ENCODE measurements around the gene TENM3. TPM values are rescaled to one million over a fixed set of nuclear protein-coding genes. Genes with fewer than 3 reads are reported as not detected.
"Not testable (repeated sequence)": the region's sequence is repeated elsewhere in the genome, so short reads cannot be mapped to it uniquely, and the experiment has no call there.

The TENM3 gene
- total RNA-seq, 1 donor from 2014 or later = not detected

- H3K4me1 Mint-ChIP-seq (ENCODE audit: low read depth); H3K9me3 Mint-ChIP-seq; DNase-seq (ENCODE audit: low spot score); intact Hi-C loops (cut with micrococcal nuclease); H3K4me3 Mint-ChIP-seq; H3K27ac Mint-ChIP-seq; H3K27me3 Mint-ChIP-seq (ENCODE audit: insufficient read depth); H3K36me3 Mint-ChIP-seq (ENCODE audit: low read depth): not testable (repeated sequence)
These were observed 143.4 kb downstream of the TENM3 start for GRCh38 chr4:182386576-182386975.

GRCh38 chr4:182391111-182391684 lies 148.0 kb downstream of the TENM3 start:
- Mint-ChIP-seq H3K36me3 (ENCODE audit: low read depth) (no peaks in the 10 kb centered on the region), H3K27me3 (ENCODE audit: insufficient read depth) (no peaks in the 10 kb centered on the region), H3K27ac (no peak overlapping the region), H3K9me3 (no peaks in the 10 kb centered on the region), H3K4me3 (no peak overlapping the region), H3K4me1 (ENCODE audit: low read depth) (no peaks in the 10 kb centered on the region)
- intact Hi-C loops (cut with micrococcal nuclease) = no loop called here
- DNase-seq (ENCODE audit: low spot score) = no peak

- peaks cover 2% of the 10 kb centered on the region for H3K27me3 Mint-ChIP-seq (ENCODE audit: insufficient read depth)
- no peak overlapping the region for H3K4me3 Mint-ChIP-seq
- no peak overlapping the region for H3K27ac Mint-ChIP-seq
- H3K9me3 Mint-ChIP-seq = no peaks in the 10 kb centered on the region
- no peak for DNase-seq (ENCODE audit: low spot score)
- H3K4me1 Mint-ChIP-seq (ENCODE audit: low read depth) = no peaks in the 10 kb centered on the region
- intact Hi-C loops (cut with micrococcal nuclease) = no loop called here
- no peaks in the 10 kb centered on the region for H3K36me3 Mint-ChIP-seq (ENCODE audit: low read depth)
These were observed 151.0 kb downstream of the TENM3 start for GRCh38 chr4:182394181-182394580.

GRCh38 chr4:182400081-182400480 lies 156.9 kb downstream of the TENM3 start:
- peaks cover 2% of the 10 kb centered on the region for H3K27me3 Mint-ChIP-seq (ENCODE audit: insufficient read depth)
- no peak for DNase-seq (ENCODE audit: low spot score)
- H3K36me3 Mint-ChIP-seq (ENCODE audit: low read depth) = no peaks in the 10 kb centered on the region
- H3K9me3 Mint-ChIP-seq = no peaks in the 10 kb centered on the region
- no peaks in the 10 kb centered on the region for H3K4me1 Mint-ChIP-seq (ENCODE audit: low read depth)
- H3K27ac Mint-ChIP-seq = no peak overlapping the region
- intact Hi-C loops (cut with micrococcal nuclease) = no loop called here
- no peak overlapping the region for H3K4me3 Mint-ChIP-seq

GRCh38 chr4:182400790-182401189 lies 157.6 kb downstream of the TENM3 start:
- H3K27ac Mint-ChIP-seq = no peak overlapping the region
- no peaks in the 10 kb centered on the region for H3K9me3 Mint-ChIP-seq
- H3K27me3 Mint-ChIP-seq (ENCODE audit: insufficient read depth) = peaks cover 2% of the 10 kb centered on the region
- H3K4me1 Mint-ChIP-seq (ENCODE audit: low read depth) = no peaks in the 10 kb centered on the region
- intact Hi-C loops (cut with micrococcal nuclease) = no loop called here
- H3K4me3 Mint-ChIP-seq = no peak overlapping the region
- no peaks in the 10 kb centered on the region for H3K36me3 Mint-ChIP-seq (ENCODE audit: low read depth)
- no peak for DNase-seq (ENCODE audit: low spot score)

- Mint-ChIP-seq H3K27ac (no peak overlapping the region), H3K4me3 (no peak overlapping the region), H3K27me3 (ENCODE audit: insufficient read depth) (no peaks in the 10 kb centered on the region), H3K9me3 (no peaks in the 10 kb centered on the region), H3K36me3 (ENCODE audit: low read depth) (no peaks in the 10 kb centered on the region), H3K4me1 (ENCODE audit: low read depth) (no peaks in the 10 kb centered on the region)
- no peak for DNase-seq (ENCODE audit: low spot score)
- intact Hi-C loops (cut with micrococcal nuclease) = no loop called here
These were observed 161.2 kb downstream of the TENM3 start for GRCh38 chr4:182404376-182404775.

GRCh38 chr4:182405087-182405486 lies 161.9 kb downstream of the TENM3 start:
- Mint-ChIP-seq H3K27ac (no peak overlapping the region), H3K4me1 (ENCODE audit: low read depth) (no peaks in the 10 kb centered on the region), H3K9me3 (no peaks in the 10 kb centered on the region), H3K4me3 (no peak overlapping the region), H3K36me3 (ENCODE audit: low read depth) (no peaks in the 10 kb centered on the region), H3K27me3 (ENCODE audit: insufficient read depth) (no peaks in the 10 kb centered on the region)
- DNase-seq (ENCODE audit: low spot score) = no peak
- intact Hi-C loops (cut with micrococcal nuclease) = no loop called here

- H3K9me3 Mint-ChIP-seq = peaks cover 11% of the 10 kb centered on the region
- H3K36me3 Mint-ChIP-seq (ENCODE audit: low read depth) = no peaks in the 10 kb centered on the region
- no peak overlapping the region for H3K27ac Mint-ChIP-seq
- no peaks in the 10 kb centered on the region for H3K27me3 Mint-ChIP-seq (ENCODE audit: insufficient read depth)
- H3K4me1 Mint-ChIP-seq (ENCODE audit: low read depth) = no peaks in the 10 kb centered on the region
- H3K4me3 Mint-ChIP-seq = no peak overlapping the region
- no peak for DNase-seq (ENCODE audit: low spot score)
- intact Hi-C loops (cut with micrococcal nuclease) = no loop called here
These were observed 166.1 kb downstream of the TENM3 start for GRCh38 chr4:182409271-182409670.

- Mint-ChIP-seq H3K27me3 (ENCODE audit: insufficient read depth) (no peaks in the 10 kb centered on the region), H3K27ac (no peak overlapping the region), H3K4me3 (no peak overlapping the region), H3K4me1 (ENCODE audit: low read depth) (no peaks in the 10 kb centered on the region), H3K9me3 (peaks cover 11% of the 10 kb centered on the region), H3K36me3 (ENCODE audit: low read depth) (no peaks in the 10 kb centered on the region)
- DNase-seq (ENCODE audit: low spot score) = no peak
- intact Hi-C loops (cut with micrococcal nuclease) = no loop called here
These were observed 168.2 kb downstream of the TENM3 start for GRCh38 chr4:182411391-182411790.

GRCh38 chr4:182413550-182413949 lies 170.3 kb downstream of the TENM3 start:
- Mint-ChIP-seq H3K27me3 (ENCODE audit: insufficient read depth) (no peaks in the 10 kb centered on the region), H3K36me3 (ENCODE audit: low read depth) (no peaks in the 10 kb centered on the region), H3K9me3 (peaks cover 11% of the 10 kb centered on the region), H3K4me3 (no peak overlapping the region), H3K4me1 (ENCODE audit: low read depth) (no peaks in the 10 kb centered on the region), H3K27ac (no peak overlapping the region)
- intact Hi-C loops (cut with micrococcal nuclease) = no loop called here
- DNase-seq (ENCODE audit: low spot score) = no peak

GRCh38 chr4:182415116-182415515 lies 171.9 kb downstream of the TENM3 start:
- H3K4me3 Mint-ChIP-seq = no peak overlapping the region
- H3K36me3 Mint-ChIP-seq (ENCODE audit: low read depth) = no peaks in the 10 kb centered on the region
- intact Hi-C loops (cut with micrococcal nuclease) = no loop called here
- peaks cover 11% of the 10 kb centered on the region for H3K9me3 Mint-ChIP-seq
- H3K27me3 Mint-ChIP-seq (ENCODE audit: insufficient read depth) = no peaks in the 10 kb centered on the region
- no peak overlapping the region for H3K27ac Mint-ChIP-seq
- DNase-seq (ENCODE audit: low spot score) = no peak
- no peaks in the 10 kb centered on the region for H3K4me1 Mint-ChIP-seq (ENCODE audit: low read depth)

- Mint-ChIP-seq H3K9me3 (peaks cover 11% of the 10 kb centered on the region), H3K27me3 (ENCODE audit: insufficient read depth) (no peaks in the 10 kb centered on the region), H3K27ac (no peak overlapping the region), H3K36me3 (ENCODE audit: low read depth) (no peaks in the 10 kb centered on the region), H3K4me1 (ENCODE audit: low read depth) (no peaks in the 10 kb centered on the region), H3K4me3 (no peak overlapping the region)
- intact Hi-C loops (cut with micrococcal nuclease) = no loop called here
- DNase-seq (ENCODE audit: low spot score) = no peak
These were observed 172.9 kb downstream of the TENM3 start for GRCh38 chr4:182416067-182416466.

GRCh38 chr4:182418054-182418734 lies 175.0 kb downstream of the TENM3 start:
- intact Hi-C loops (cut with micrococcal nuclease) = no loop called here
- no peaks in the 10 kb centered on the region for H3K4me1 Mint-ChIP-seq (ENCODE audit: low read depth)
- H3K27ac Mint-ChIP-seq = no peak overlapping the region
- H3K27me3 Mint-ChIP-seq (ENCODE audit: insufficient read depth) = no peaks in the 10 kb centered on the region
- H3K36me3 Mint-ChIP-seq (ENCODE audit: low read depth) = no peaks in the 10 kb centered on the region
- H3K9me3 Mint-ChIP-seq = peaks cover 6% of the 10 kb centered on the region
- no peak overlapping the region for H3K4me3 Mint-ChIP-seq
- DNase-seq (ENCODE audit: low spot score) = no peak

- no peaks in the 10 kb centered on the region for H3K36me3 Mint-ChIP-seq (ENCODE audit: low read depth)
- H3K27me3 Mint-ChIP-seq (ENCODE audit: insufficient read depth) = no peaks in the 10 kb centered on the region
- no peak overlapping the region for H3K4me3 Mint-ChIP-seq
- H3K4me1 Mint-ChIP-seq (ENCODE audit: low read depth) = no peaks in the 10 kb centered on the region
- DNase-seq (ENCODE audit: low spot score) = no peak
- intact Hi-C loops (cut with micrococcal nuclease) = no loop called here
- H3K9me3 Mint-ChIP-seq = no peaks in the 10 kb centered on the region
- no peak overlapping the region for H3K27ac Mint-ChIP-seq
These were observed 177.0 kb downstream of the TENM3 start for GRCh38 chr4:182420189-182420588.
